Measurements from ENCODE around the gene IMPA2. TPM values are rescaled to one million over a fixed set of nuclear protein-coding genes. Genes with fewer than 3 reads are reported as not detected.

IMPA2 gene
- total and polyA plus RNA-seq, 4 donors = 43.4 to 65.4 (median 61.5) TPM

- H3K27me3 ChIP-seq (ENCODE audit: control insufficient read depth in 3 of 3, insufficient read depth in 3 of 3, low read length in 2 of 3) = no peaks in the 10 kb centered on the region
- no peak overlapping the region for H3K27ac ChIP-seq (ENCODE audit: low read depth in 1 of 2, low read length in 1 of 2)
- ATAC-seq (ENCODE audit: insufficient read depth, low FRiP score) (no peak), DNase-seq (no peak)
- 87 to 92% methylated on average over 12 of the region's 12 CpGs for WGBS, 2 donors
- H3K9me3 ChIP-seq (ENCODE audit: control insufficient read depth in 4 of 4, insufficient read depth in 3 of 4, low read length in 3 of 4) = no peaks in the 10 kb centered on the region
- H3K4me3 ChIP-seq = no peak overlapping the region
- H3K4me1 ChIP-seq (ENCODE audit: control insufficient read depth in 5 of 5, insufficient read depth in 5 of 5, low read length in 5 of 5) = no peaks in the 10 kb centered on the region
- no peaks in the 10 kb centered on the region for H3K36me3 ChIP-seq (ENCODE audit: control insufficient read depth in 4 of 4, insufficient read depth in 4 of 4, low read length in 4 of 4)
- H3K9ac ChIP-seq (ENCODE audit: insufficient read depth in 1 of 2, low read length in 2 of 2) = no peak overlapping the region
- TF ChIP-seq, protein P1, sequence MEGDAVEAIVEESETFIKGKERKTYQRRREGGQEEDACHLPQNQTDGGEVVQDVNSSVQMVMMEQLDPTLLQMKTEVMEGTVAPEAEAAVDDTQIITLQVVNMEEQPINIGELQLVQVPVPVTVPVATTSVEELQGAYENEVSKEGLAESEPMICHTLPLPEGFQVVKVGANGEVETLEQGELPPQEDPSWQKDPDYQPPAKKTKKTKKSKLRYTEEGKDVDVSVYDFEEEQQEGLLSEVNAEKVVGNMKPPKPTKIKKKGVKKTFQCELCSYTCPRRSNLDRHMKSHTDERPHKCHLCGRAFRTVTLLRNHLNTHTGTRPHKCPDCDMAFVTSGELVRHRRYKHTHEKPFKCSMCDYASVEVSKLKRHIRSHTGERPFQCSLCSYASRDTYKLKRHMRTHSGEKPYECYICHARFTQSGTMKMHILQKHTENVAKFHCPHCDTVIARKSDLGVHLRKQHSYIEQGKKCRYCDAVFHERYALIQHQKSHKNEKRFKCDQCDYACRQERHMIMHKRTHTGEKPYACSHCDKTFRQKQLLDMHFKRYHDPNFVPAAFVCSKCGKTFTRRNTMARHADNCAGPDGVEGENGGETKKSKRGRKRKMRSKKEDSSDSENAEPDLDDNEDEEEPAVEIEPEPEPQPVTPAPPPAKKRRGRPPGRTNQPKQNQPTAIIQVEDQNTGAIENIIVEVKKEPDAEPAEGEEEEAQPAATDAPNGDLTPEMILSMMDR (IDR thresholded peaks at IDR 0.05; ENCODE audit: control extremely low read depth, extremely low read depth) = no peak
These were observed 65.5 kb downstream of the IMPA2 start for GRCh38 chr18:12046751-12047335.

- ATAC-seq (ENCODE audit: insufficient read depth, low FRiP score) (no peak), DNase-seq (no peak)
- Histone ChIP-seq H3K4me1 (ENCODE audit: control insufficient read depth in 5 of 5, insufficient read depth in 5 of 5, low read length in 5 of 5) (peaks cover 0 to 4% (median 0%) of the 10 kb centered on the region in 5 donors), H3K9me3 (ENCODE audit: control insufficient read depth in 4 of 4, insufficient read depth in 3 of 4, low read length in 3 of 4) (no peaks in the 10 kb centered on the region), H3K9ac (ENCODE audit: insufficient read depth in 1 of 2, low read length in 2 of 2) (no peak overlapping the region), H3K27me3 (ENCODE audit: control insufficient read depth in 3 of 3, insufficient read depth in 3 of 3, low read length in 2 of 3) (no peaks in the 10 kb centered on the region), H3K27ac (ENCODE audit: low read depth in 1 of 2, low read length in 1 of 2) (no peak overlapping the region), H3K4me3 (no peak overlapping the region), H3K36me3 (ENCODE audit: control insufficient read depth in 4 of 4, insufficient read depth in 4 of 4, low read length in 4 of 4) (no peaks in the 10 kb centered on the region)
- TF ChIP-seq, protein P1 (IDR thresholded peaks at IDR 0.05; ENCODE audit: control extremely low read depth, extremely low read depth) = no peak
- WGBS, 2 donors = 91 to 93% methylated on average over 20 of the region's 20 CpGs
These were observed 66.9 kb downstream of the IMPA2 start for GRCh38 chr18:12048010-12048826.

DNA sequence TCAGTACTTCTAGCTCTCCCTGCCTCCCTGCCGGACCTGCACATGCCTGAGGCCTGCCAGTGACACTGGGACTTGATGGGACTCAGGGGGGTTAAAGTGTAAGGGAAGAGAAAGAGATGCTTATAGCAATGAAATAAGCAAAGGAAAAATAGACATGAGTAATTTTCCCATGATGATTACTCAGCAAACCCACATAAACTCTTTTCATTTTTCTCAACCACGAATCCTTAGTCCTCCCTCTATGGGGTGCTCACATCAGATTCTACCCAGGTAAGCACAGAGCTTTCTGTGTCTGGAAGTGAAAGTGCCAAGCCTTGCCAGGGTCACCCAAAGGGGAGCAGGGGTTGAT lies 67.5 kb downstream of the IMPA2 start:
- Histone ChIP-seq H3K9ac (ENCODE audit: insufficient read depth in 1 of 2, low read length in 2 of 2) (no peak overlapping the region), H3K27ac (ENCODE audit: low read depth in 1 of 2, low read length in 1 of 2) (no peak overlapping the region), H3K9me3 (ENCODE audit: control insufficient read depth in 4 of 4, insufficient read depth in 3 of 4, low read length in 3 of 4) (no peaks in the 10 kb centered on the region), H3K27me3 (ENCODE audit: control insufficient read depth in 3 of 3, insufficient read depth in 3 of 3, low read length in 2 of 3) (no peaks in the 10 kb centered on the region), H3K36me3 (ENCODE audit: control insufficient read depth in 4 of 4, insufficient read depth in 4 of 4, low read length in 4 of 4) (no peaks in the 10 kb centered on the region), H3K4me1 (ENCODE audit: control insufficient read depth in 5 of 5, insufficient read depth in 5 of 5, low read length in 5 of 5) (peaks cover 0 to 4% (median 0%) of the 10 kb centered on the region in 5 donors), H3K4me3 (no peak overlapping the region)
- TF ChIP-seq, protein P1 (IDR thresholded peaks at IDR 0.05; ENCODE audit: control extremely low read depth, extremely low read depth) = no peak
- ATAC-seq (ENCODE audit: insufficient read depth, low FRiP score) (no peak), DNase-seq (no peak)
- 73 to 80% methylated on average over 2 of the region's 2 CpGs for WGBS, 2 donors
